ENCODE measurements around the gene CCL15.

GRCh38 chr17:36034127-36034526 is 32.8 kb upstream of the CCL15 start:
- TF ChIP-seq ZNF281 (CRISPR knock-in tag; IDR thresholded peaks at IDR 0.05; ENCODE audit: borderline replicate concordance), result no peak
- TF ChIP-seq ZNF142 (CRISPR knock-in tag; IDR thresholded peaks at IDR 0.05), result no peak
- no peak for TF ChIP-seq PAF1 (CRISPR knock-in tag; IDR thresholded peaks at IDR 0.05)
- TF ChIP-seq JUN (CRISPR knock-in tag; IDR thresholded peaks at IDR 0.05), result no peak
- no peak for TF ChIP-seq ZFP91 (CRISPR knock-in tag; IDR thresholded peaks at IDR 0.05; ENCODE audit: borderline replicate concordance)
- TF ChIP-seq ZNF747 (CRISPR knock-in tag; IDR thresholded peaks at IDR 0.05; ENCODE audit: borderline replicate concordance), result no peak
